ENCODE measurements around the gene LRRIQ3. TPM values are rescaled to one million over a fixed set of nuclear protein-coding genes. Genes with fewer than 3 reads are reported as not detected.

Gene LRRIQ3
- total RNA-seq, 1 experiment from 2014 or later = 0.46 TPM

- TF ChIP-seq, protein P1, sequence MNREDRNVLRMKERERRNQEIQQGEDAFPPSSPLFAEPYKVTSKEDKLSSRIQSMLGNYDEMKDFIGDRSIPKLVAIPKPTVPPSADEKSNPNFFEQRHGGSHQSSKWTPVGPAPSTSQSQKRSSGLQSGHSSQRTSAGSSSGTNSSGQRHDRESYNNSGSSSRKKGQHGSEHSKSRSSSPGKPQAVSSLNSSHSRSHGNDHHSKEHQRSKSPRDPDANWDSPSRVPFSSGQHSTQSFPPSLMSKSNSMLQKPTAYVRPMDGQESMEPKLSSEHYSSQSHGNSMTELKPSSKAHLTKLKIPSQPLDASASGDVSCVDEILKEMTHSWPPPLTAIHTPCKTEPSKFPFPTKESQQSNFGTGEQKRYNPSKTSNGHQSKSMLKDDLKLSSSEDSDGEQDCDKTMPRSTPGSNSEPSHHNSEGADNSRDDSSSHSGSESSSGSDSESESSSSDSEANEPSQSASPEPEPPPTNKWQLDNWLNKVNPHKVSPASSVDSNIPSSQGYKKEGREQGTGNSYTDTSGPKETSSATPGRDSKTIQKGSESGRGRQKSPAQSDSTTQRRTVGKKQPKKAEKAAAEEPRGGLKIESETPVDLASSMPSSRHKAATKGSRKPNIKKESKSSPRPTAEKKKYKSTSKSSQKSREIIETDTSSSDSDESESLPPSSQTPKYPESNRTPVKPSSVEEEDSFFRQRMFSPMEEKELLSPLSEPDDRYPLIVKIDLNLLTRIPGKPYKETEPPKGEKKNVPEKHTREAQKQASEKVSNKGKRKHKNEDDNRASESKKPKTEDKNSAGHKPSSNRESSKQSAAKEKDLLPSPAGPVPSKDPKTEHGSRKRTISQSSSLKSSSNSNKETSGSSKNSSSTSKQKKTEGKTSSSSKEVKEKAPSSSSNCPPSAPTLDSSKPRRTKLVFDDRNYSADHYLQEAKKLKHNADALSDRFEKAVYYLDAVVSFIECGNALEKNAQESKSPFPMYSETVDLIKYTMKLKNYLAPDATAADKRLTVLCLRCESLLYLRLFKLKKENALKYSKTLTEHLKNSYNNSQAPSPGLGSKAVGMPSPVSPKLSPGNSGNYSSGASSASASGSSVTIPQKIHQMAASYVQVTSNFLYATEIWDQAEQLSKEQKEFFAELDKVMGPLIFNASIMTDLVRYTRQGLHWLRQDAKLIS (CRISPR knock-in tag; IDR thresholded peaks at IDR 0.05; ENCODE audit: borderline replicate concordance) = no peak
- TF ChIP-seq IRF2 (CRISPR knock-in tag; IDR thresholded peaks at IDR 0.05; ENCODE audit: borderline replicate concordance, low read depth) (no peak), FOXK1 (CRISPR knock-in tag; IDR thresholded peaks at IDR 0.05) (no peak), E2F1 (CRISPR knock-in tag; IDR thresholded peaks at IDR 0.05) (no peak)
- TF ChIP-seq, protein P2, sequence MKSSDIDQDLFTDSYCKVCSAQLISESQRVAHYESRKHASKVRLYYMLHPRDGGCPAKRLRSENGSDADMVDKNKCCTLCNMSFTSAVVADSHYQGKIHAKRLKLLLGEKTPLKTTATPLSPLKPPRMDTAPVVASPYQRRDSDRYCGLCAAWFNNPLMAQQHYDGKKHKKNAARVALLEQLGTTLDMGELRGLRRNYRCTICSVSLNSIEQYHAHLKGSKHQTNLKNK (CRISPR knock-in tag; IDR thresholded peaks at IDR 0.05) = no peak
Measured at GRCh38 chr1:73979684-73980083, 218.3 kb downstream of the LRRIQ3 start (continued).

GRCh38 chr1:73978964-73979363 lies 219.0 kb downstream of the LRRIQ3 start:
- peaks cover 7% of the 10 kb centered on the region for H3K4me1 Mint-ChIP-seq
- no peaks in the 10 kb centered on the region for H3K27me3 Mint-ChIP-seq (ENCODE audit: low read depth)
- ChIA-PET CTCF (no interaction called here), POLR2A (no interaction called here)
- ATAC-seq (no peak), DNase-seq (ENCODE audit: low spot score) (no peak)
- H3K36me3 Mint-ChIP-seq = peaks cover 3% of the 10 kb centered on the region; the same call in 1 of the 2 replicates
- peaks cover 19% of the 10 kb centered on the region for H3K9me3 Mint-ChIP-seq
- no peak overlapping the region for H3K27ac Mint-ChIP-seq
- TF ChIP-seq ZNF317 (CRISPR knock-in tag; IDR thresholded peaks at IDR 0.05; ENCODE audit: borderline replicate concordance, low read depth) (no peak), AR (CRISPR knock-in tag; IDR thresholded peaks at IDR 0.05) (no peak), ZNF121 (CRISPR knock-in tag; IDR thresholded peaks at IDR 0.05) (no peak)
- no peak overlapping the region for H3K4me3 Mint-ChIP-seq

Other genes starting within 250 kb of the LRRIQ3 start
- gene FPGT, start 66 bp upstream of the LRRIQ3 start, total RNA-seq (2021) = 3.9 to 5.0 TPM (median 4.7 TPM) in 3 replicates
- gene TNNI3K, start 37.2 kb upstream of the LRRIQ3 start, total RNA-seq (2021) = 0.07 to 0.41 TPM in 2 of 3 replicates, not detected in the other

Measured in WTC11 (cell line).